ENCODE measurements around the gene CCNC.

Gene CCNC, protein sequence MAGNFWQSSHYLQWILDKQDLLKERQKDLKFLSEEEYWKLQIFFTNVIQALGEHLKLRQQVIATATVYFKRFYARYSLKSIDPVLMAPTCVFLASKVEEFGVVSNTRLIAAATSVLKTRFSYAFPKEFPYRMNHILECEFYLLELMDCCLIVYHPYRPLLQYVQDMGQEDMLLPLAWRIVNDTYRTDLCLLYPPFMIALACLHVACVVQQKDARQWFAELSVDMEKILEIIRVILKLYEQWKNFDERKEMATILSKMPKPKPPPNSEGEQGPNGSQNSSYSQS

DNA sequence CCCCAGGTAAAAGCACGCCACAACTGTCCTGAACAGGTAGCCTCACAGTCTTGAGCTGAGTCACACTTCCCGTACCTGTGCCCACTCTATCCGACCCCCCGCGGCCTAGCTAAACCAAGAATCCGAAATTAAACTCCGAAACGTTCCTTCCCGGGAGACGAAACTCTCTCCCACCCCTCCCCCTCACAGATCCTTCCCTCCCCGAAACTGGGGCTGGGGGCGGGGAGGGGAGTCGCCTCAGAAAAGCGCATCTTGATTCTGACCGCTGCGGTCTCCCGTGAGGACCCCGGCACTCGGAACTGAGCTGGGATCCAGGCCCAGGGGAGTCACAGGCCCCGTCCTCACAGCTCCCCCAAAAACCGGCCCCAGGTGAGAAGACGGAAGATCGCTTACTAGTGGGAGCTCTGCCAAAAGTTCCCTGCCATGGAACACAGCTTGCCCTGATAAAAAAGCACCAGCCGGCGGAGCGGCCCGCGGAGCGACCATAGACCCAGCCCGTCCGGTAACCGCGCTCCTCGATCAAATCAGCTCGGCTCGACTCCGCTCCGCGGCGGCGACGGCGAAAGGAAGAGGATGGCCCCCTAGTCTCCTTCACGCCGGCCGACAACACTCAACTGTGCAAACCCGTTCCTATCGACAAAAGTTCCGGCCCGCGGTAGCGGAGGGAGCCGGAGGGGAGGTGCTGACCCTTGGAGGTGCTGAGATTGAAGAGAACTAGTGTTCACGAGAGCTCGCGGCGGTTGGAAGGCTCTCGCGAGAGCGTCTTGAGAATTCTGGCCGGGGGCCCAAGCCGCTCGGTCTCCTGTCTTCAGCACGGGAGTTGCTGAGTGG is at the start of gene CCNC:
Gene CCNC, minus strand, starts transcription at position 558 of the 831 bp plus-strand sequence. Its CDS starts 133 bp downstream, at position 425.
- DNase-seq = peak; percentile 99

DNA sequence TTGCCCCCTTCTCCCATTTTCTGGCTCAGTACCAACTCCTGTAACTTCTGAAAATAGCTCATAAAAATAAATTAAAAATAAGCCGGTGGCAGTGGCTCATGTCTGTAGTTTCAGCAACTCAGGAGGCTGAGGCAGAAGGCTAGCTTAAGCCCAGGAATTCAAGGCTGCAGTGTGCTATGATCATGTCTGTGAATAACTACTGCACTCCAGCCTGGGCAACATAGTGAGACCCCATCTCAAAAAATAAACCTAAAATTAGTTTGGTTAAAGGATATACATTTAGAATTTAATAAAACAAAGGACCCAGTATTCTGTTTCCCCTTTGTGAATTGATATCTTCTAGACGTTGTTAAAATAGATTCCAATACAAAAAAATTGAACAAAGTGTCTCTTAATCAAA is 48.7 kb upstream of the CCNC start:
- DNase-seq = no peak

DNA sequence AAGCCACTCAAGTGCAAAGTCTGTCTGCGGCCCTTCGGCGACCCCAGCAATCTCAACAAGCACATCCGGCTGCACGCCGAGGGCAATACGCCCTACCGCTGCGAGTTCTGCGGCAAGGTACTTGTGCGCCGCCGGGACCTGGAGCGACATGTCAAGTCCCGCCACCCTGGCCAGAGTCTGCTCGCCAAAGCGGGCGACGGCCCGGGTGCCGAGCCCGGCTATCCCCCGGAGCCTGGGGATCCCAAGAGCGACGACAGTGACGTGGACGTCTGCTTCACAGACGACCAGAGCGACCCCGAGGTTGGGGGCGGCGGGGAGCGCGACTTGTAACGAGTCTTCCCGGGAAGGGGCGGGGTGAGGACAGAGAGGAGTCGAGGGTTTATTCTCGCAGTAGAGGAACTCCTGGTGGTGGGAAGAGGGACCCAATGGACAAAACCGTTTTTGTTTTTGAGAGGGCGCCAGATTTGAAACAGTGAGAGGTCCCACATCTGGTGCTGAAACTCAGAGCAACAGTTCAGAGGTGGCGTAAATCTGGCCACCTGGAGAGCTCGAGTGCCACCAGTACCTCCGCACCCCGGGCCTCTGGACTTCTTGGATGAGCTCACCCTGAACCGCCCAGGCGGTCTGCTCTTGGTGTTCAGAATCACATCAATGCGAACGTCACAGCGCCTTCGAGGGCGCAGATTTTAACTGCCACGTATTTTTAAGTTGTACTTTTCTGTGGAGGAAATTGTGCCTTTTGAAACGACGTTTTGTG is 46.1 kb upstream of the CCNC start:
- DNase-seq = peak; percentile 55

DNA sequence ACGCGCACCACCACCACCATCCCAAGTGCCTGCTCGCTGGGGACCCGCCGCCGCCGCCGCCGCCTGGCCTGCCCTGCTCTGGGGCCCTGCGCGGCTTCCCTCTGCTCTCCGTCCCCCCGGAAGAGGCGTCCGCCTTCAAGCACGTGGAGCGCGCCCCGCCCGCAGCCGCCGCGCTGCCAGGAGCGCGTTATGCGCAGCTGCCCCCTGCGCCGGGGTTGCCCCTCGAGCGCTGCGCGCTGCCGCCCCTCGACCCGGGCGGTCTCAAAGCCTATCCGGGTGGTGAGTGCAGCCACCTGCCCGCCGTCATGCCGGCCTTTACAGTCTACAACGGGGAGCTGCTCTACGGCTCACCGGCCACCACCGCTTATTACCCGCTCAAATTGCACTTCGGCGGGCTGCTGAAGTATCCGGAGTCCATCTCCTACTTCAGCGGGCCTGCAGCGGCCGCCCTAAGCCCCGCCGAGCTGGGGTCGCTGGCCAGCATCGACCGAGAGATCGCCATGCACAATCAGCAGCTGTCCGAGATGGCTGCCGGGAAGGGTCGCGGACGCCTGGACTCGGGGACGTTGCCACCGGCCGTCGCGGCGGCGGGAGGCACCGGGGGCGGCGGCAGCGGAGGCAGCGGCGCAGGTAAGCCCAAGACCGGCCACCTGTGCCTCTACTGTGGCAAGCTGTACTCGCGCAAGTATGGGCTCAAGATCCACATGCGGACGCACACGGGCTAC is 45.4 kb upstream of the CCNC start:
- peak; percentile 40 for DNase-seq

DNA sequence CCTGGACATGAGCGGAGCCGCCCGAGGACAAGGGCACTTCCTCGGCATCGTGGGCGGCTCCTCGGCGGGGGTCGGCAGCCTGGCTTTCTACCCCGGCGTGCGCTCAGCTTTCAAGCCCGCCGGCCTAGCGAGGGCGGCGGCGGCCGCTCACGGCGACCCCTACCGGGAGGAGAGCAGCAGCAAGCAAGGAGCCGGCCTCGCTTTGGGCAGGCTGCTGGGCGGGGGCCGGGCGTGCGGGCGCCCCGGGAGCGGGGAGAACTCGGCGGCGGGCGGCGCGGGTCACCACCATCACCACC is 44.9 kb upstream of the CCNC start:
- DNase-seq = peak; percentile 41

DNA sequence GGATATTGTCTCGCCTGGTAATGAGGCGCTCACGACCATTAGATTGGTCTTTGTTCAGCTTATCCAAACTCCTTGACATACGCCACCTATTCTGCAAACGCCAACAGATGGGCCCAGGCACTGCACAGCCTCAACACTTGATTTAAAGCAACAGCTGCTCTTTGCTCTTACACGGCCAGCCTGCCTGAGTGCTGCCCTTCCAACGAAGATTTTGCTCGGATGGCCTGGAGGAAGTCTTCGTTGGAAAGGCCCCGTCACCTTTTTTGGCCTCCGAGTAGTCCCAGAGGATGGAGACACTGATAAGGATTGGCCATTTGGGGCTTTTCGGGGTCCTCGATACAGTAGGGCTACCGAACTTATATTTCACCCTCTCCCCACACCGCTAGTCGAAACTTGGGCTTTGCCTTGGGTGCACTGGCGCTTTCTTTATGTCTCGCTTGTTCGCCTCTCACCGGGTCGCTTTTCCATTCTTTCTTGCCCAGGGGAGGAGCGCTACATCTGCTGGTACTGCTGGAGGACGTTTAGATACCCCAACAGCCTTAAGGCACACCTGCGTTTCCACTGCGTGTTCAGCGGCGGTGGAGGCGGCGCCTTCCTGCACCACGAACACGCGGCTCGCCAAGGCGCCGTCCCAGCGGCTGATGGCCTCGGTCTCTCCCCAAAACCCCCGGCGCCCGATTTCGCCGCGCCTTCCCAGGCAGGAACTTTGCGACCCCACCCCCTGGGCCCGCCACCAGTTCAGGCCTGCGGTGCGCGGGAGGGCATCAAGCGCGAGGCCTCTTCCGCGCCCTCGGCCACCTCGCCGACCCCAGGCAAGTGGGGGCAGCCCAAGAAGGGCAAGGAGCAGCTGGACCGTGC is 44.3 kb upstream of the CCNC start:
- no peak for DNase-seq

DNA sequence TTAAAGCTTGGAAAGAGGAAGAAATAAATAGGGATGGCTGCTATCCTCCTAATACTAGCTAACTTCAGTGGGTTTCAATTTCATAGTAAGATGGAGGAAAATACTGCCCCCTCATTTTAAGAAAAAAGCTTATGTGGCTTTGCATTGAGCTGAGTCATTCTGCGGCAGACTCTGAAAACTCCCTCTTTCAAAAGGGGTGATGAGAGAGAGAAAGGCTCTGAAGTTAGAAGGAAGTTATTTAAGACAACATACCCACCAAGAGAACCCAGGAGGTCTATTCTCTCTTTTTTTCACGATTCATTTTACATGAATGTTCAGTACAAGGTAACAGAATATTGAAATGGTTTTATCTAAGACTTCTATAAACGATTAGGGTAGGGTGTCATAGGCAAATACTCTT is 42.7 kb upstream of the CCNC start:
- peak; percentile 94 for DNase-seq

DNA sequence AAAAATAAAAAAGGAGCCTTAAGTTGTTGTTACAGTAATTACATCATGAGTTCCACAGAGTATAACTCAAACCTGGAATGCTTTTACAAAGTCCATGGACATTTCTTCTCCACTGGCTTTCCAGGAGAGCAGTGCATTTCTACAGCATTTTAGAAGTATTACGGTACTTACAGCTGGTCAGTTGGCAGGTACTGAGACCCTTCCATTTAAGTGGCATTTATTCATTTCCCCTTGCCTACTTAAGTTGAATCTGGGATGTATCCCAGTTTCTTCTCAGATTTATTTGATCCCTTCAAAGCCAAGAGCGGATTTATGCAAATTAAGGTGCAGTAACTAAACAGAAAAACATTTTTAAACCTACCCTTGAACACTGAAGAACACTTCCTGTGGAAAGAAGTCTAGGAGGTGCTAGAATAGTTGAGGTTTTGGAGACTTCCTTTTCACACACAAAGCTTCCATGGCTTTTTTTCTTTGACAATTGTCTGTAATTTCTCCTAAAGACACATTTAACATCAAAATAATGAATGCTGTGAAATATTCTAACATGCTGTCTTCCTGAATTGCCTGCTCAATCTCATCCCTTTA is 41.5 kb upstream of the CCNC start:
- DNase-seq = peak; percentile 60

DNA sequence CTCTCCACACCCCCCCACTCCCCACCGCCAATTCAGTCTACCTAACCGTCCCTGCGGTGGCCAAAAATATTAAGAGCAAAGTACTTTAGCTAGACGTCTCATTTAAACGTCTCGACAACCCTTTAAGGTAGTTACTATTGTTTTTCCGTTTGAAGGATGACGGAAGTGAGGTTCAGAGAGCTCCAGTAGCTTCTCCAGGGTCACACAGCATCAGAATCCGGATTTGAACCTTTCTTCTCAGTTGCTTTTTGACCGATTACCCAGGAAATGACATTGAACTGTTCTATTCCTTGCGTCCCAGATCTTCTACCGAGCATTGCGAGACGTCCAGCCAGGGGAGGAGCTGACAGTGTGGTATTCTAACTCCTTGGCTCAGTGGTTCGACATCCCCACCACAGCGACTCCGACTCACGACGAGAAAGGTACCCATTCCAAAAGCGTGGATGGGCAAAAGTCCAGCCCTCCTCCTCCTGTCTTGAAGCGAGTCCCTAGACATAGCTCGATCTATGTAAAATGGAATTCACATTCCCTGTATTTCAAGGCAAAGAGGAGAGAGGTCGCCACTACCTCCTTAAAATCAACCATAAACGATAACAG is 40.5 kb upstream of the CCNC start:
- DNase-seq = no peak

DNA sequence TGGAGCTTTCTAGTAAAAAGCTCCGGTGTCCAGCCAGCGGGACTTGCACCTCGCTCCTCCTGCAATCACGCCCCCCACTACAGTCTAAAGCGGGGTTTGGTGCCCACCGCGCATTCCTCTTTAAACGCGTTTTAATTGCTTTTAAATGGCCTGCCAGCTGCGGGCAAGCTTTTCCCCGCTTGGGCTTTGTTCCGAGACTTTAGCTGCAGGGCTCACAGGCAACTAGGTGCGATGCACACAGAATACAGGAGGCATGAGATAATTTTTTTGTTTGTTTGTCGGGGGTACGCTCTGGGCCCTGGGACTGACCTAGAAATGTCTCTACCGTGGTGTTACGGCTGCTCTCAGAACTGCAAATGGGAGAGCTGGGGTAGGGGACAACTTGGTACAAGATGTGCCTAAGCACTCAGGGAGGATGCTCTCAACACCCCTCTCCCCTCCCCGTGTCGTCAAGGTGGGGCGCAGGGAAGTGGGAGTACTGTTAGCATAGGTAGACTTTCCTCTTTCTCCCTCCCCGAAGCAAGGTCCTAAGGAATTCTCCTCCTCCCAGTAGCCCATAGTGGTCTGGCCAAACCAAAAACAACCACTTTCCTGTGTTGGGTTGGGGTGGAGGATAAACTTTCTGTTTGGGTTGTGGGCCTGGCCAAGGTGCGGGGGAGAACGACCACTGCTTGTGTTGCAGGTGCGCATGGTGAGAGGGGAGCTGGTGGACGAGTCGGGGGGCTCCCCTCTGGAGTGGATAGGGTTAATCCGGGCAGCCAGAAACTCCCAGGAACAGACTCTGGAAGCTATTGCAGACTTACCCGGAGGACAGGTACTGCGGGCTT is 39.8 kb upstream of the CCNC start:
- DNase-seq = no peak

DNA sequence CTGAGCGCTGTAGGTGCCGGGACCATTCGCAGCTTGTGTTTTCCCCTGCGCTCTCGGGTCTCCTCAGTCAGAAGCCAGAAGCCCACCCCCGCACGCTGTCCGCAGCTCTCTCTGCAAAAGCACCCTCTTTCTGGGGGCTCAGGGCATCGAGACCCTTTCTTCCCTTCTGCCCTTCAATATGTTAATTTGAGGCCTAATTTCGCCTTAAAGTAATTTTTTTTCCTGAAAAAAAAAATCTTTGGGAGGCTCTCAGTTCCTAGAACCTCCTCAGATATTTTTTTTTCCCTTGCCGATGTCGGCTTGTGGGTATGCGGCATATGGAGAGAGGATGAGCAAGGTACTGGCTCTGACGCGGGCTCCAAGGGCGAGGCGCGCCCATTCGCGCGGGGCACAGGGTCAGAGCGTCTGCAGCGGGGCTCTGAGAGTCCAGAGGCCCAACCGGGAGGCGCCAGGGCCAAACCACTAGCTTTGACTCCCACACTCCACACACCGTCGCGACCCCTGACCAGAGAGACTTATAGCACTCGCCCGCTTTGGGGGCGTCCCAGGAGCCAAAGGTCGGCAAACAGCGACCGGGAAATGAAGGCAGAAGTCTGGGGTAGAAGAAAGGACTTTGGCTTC is 39.1 kb upstream of the CCNC start:
- DNase-seq = no peak

DNA sequence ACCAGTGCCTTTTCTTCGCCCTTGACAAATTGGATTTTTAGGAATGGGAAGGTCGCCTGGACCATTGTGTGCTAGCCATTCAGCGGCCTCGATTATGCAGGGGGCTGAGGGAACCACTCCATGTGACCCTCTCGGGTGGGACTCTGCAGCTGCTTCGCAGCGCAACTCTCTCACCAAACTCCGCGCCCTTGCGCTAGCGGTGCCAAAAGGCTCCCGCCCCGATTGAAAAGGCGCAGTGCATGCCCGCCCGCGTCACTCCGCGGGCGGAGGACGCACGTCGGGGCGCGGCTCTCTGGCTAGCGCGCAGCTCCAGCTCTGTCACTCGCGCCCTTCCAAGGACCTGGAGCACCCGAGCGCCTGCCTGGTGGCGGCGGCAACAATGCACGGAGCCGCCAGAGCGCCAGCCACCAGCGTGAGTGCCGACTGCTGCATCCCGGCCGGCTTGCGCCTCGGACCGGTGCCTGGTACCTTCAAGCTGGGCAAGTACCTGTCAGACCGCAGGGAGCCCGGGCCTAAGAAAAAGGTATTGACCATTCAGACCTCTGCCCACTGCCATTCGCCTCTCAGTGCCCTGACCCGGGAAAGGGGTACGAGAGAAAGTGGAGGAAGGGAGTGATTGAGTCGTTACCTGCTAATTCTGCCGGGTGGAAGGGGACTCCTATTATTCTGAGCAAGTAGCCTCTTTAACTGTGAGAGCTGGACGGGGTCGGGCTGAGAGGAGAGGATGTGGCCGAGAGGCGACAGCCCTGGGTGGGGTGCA is 38.4 kb upstream of the CCNC start, which contains the start of gene PRDM13:
Gene PRDM13, plus strand, starts transcription at position 178 of the 760 bp plus-strand sequence. Its CDS starts 202 bp downstream, at position 380.
- no peak for DNase-seq

DNA sequence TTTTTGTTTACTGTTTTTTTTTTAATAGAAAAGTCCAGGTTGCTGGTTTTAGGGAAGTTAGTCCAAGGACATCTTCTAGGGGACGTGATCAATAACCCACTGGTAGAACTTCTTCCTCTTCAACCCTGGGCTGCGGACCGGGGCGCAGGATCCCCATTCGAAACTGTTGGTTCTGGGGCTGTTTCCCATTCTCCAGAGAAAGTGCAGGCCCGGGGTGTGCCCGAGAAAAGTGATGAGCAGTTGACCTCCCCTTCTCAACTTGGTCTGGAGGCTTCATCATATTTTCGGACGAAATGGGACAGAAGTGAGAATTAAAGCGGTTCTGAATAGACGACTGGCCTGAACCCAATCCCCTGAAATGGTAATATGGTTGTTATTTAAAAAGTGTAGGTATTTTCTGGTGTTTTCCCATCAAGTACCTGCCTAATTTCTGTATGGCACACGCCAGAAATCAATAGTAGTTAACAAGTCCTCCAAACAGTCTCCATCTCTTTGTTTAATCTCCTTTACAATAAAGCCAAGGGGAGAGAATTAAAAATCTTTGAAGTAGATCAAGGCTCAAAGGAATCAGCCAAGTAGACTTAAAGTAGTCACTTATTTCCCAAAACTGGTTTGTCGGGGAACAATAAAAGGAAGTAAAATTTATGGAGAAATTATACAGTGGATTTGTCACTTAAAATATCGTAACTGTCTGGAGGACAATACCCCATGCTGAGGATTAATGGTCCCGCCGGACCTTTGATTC is 37.6 kb upstream of the CCNC start:
- no peak for DNase-seq

DNA sequence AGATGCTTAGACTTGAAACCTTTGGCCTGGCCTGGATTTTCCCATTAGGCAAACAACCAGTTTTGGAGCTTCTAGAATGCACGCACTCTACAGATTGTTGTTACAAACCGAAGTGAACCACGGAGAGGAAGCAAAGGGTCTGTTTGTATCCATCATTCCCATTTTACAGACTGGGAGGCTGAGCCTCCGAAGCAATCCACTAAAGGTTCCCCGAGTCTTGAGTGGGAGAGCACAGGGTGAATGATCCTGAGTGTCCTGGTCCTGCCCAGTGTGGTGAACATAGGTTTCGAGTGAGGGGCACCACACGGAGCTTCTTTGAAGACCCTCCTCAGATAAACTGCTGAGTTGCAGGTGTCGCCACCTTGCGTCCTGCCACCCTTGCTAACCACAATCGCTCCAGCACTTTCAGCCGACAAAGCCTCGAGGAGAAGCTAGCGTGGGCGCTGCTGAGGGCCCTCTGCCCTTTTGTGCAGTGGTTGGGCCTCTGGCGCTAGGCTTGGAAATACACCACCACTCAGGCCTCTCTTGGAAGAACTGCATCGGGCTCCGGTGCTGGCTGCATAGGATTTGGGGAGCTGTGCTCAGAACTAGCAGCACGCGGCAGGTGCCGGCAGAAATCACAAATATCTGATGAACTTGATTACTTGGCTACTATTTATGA is 36.7 kb upstream of the CCNC start:
- DNase-seq = no peak

DNA sequence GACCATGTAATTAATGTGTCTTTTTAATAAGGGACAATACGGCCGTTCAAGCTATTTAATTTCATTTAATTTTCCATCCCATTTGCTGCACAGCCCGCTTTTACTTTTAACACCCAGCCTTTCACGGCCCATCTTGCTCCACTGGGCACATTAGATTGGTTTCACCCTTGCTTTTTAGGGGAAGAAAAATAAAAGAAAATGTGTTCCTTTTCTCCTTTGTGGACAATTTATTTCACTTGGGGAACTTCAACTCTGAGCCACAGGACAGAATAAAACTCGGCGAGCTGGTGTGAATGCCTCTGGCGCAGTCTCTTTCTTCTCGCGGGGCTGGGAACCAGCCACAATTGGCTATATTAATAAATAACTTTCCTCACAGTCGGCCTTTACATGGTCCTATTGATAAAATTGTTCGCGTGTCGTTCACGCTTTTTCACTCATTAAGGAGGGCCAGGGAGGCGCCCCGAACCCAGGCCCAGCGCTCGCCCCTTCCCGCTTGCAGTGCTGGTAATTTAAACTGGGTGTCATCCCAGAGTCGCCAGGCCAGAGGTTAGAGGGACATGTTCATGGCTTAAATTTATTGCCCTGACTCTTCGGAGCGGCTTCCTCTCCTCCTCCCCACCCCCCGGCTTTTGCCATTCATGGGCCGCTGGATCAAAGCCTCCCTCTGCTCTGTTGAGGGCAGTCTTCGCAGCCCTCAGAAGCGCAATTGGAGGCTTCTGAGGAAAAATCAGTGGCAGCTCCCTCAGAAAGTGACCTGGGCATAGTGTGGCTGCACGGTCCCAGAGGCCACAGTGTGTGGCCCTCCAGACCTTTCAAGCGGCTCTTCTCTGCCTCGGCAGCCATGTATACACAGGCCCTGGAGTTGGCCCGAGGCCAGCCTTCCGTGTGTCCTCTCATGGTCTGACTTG is 36.0 kb upstream of the CCNC start:
- DNase-seq = no peak

DNA sequence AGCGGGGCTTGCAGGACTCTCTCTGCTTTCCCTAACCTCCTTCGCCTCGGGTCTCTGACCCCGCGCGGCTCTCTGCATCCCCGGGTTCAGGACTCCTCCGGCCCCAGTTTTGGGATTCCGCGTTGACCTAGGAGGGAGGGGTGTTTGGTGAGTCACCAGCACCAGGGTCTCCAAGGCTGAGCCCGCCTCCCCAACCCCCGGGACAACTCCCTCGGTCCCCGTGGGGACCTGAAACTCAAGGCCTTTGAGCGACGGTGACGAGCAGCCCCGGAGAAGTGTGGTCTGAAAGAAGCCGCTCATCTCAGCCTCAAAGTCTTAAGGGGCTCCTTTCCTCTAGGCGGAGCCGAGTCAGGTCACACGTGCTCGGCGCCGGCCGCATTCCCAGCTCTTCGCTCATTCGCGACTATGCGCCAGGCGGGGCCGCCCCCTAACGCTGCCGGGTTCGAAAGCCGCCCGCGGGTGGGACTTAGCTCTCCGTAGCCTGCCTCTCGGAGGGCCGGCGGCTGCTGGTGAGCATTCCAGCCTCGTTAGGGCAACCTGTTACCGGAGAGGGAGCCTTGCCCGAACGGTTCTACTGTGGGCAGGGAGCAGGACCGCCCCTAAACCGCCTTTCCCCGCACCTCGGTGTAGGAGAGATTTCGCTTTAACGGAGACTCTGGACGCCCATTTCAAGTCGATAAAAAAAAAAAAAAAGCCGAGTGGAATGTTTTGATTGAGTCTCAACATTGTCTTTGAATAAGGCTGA is 35.1 kb upstream of the CCNC start:
- peak; percentile 36 for DNase-seq

Measured in OCI-M1 (cell line).